HL-60 (cell line): Measurements from ENCODE around the gene CBLC.

Experiments
- DNase-seq, 2 experiments: peaks; one replicate each; pipeline ENCODE4 v3.0.0-alpha.2; 2010 to 2020; ENCODE audit warnings: low read depth in 1 of 2, low spot score in 1 of 2
- H3K27ac ChIP-seq: fragments of 250-450 bp; sonication (Bioruptor Pico); replicated peaks from 2 replicates; pipeline ENCODE4 v1.5.1; 2020; ENCODE audit warnings: mild to moderate bottlenecking, moderate library complexity
- H3K27me3 ChIP-seq: fragments of 250-450 bp; sonication (Bioruptor Pico); 2 replicates; pipeline ENCODE4 v1.5.1; 2021; ENCODE audit warnings: mild to moderate bottlenecking, moderate library complexity; ENCODE audit not compliant: insufficient read depth, poor library complexity, severe bottlenecking
- H3K4me3 ChIP-seq: replicated peaks from 2 replicates; pipeline ENCODE4 v1.5.1; 2011; ENCODE audit warnings: mild to moderate bottlenecking, control low read depth, low read length; ENCODE audit not compliant: insufficient read depth
- GABPA ChIP-seq: IDR thresholded peaks from 2 replicates; pipeline ENCODE4 v1.6.1; 2012; ENCODE audit warnings: low read depth
- POLR2AphosphoS5 ChIP-seq: IDR thresholded peaks from 2 replicates; pipeline ENCODE4 v1.6.1; 2012; ENCODE audit warnings: low read depth
- REST ChIP-seq: IDR thresholded peaks from 2 replicates; pipeline ENCODE4 v1.6.1; 2012; ENCODE audit warnings: low read depth; ENCODE audit not compliant: insufficient replicate concordance
- SPI1 ChIP-seq: IDR thresholded peaks from 2 replicates; pipeline ENCODE4 v1.6.1; 2012; ENCODE audit warnings: low read depth, mild to moderate bottlenecking, borderline replicate concordance
- TF ChIP-seq, protein P1 (sequence below): IDR thresholded peaks from one replicate; pipeline ENCODE4 v1.5.1; 2011; ENCODE audit warnings: low read length, control low read depth, inconsistent platforms; ENCODE audit not compliant: insufficient read depth

CBLC gene

GRCh38 chr19:44819246-44819832 is 41.6 kb downstream of the CBLC start:
- DNase-seq, result no peak
- Histone ChIP-seq H3K4me3 (no peak overlapping the region), H3K27me3 (no peaks in the 10 kb centered on the region), H3K27ac (no peak overlapping the region)
- TF ChIP-seq REST, result no peak
- TF ChIP-seq, protein P1, sequence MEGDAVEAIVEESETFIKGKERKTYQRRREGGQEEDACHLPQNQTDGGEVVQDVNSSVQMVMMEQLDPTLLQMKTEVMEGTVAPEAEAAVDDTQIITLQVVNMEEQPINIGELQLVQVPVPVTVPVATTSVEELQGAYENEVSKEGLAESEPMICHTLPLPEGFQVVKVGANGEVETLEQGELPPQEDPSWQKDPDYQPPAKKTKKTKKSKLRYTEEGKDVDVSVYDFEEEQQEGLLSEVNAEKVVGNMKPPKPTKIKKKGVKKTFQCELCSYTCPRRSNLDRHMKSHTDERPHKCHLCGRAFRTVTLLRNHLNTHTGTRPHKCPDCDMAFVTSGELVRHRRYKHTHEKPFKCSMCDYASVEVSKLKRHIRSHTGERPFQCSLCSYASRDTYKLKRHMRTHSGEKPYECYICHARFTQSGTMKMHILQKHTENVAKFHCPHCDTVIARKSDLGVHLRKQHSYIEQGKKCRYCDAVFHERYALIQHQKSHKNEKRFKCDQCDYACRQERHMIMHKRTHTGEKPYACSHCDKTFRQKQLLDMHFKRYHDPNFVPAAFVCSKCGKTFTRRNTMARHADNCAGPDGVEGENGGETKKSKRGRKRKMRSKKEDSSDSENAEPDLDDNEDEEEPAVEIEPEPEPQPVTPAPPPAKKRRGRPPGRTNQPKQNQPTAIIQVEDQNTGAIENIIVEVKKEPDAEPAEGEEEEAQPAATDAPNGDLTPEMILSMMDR, result no peak
- no peak for TF ChIP-seq SPI1

GRCh38 chr19:44820648-44821609 is 43.2 kb downstream of the CBLC start:
- no peak for TF ChIP-seq SPI1
- TF ChIP-seq, protein P1, result no peak
- TF ChIP-seq POLR2AphosphoS5, result no peak
- TF ChIP-seq REST, result no peak
- TF ChIP-seq GABPA, result no peak
- no peak for DNase-seq

DNA sequence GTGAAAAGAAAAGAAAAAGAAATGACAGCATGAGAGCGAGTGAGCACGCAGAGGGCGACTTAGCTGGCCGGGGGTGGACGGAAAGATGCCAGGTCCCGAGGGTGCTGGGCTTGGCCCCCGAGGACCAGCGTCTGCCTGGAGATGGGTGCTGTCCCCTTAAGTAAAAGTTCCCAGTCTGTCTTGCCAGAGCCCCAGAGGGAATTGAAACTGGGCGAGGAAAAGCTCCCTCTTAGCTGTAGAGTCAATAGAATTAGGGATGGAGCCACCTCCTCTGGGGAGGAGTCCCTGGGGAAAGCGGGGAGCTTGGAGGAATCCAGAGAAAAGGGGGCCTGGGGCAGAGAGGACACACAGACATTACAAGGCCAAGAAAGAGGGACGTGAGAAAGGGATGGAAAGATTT is 44.5 kb downstream of the CBLC start:
- TF ChIP-seq GABPA, result no peak
- no peak for TF ChIP-seq POLR2AphosphoS5
- TF ChIP-seq SPI1, result no peak
- TF ChIP-seq REST, result no peak
- TF ChIP-seq, protein P1, result no peak
- Histone ChIP-seq H3K4me3 (no peak overlapping the region), H3K27me3 (no peaks in the 10 kb centered on the region), H3K27ac (no peak overlapping the region)
- DNase-seq, result no peak

More at GRCh38 chr19:44820648-44821609, 43.2 kb downstream of the CBLC start:
- no peak overlapping the region for H3K27ac ChIP-seq
- no peak overlapping the region for H3K4me3 ChIP-seq
- no peaks in the 10 kb centered on the region for H3K27me3 ChIP-seq
